Kidney (tissue), 14 donors: ENCODE data around the gene EVX2. TPM values are rescaled to one million over a fixed set of nuclear protein-coding genes. Genes with fewer than 3 reads are reported as not detected.

ENCODE experiments used
- DNase-seq, 5 donors: peaks; one replicate each; pipeline ENCODE4 v3.0.0-alpha.2; 2013 to 2020
- FAIRE-seq: peaks from 2 replicates; lab custom pipeline; 2012; peaks lifted over from hg19 to GRCh38; lab: Jason Lieb, UNC
- H3K27ac ChIP-seq, 2 donors: one replicate each; pipeline ENCODE4 v1.7.0; 2013; ENCODE audit warnings: low read depth in 2 of 2, low read length in 2 of 2, inconsistent platforms in 1 of 2
- H3K27me3 ChIP-seq: one replicate; pipeline ENCODE4 v1.7.1; 2013; ENCODE audit warnings: low read length, inconsistent platforms; ENCODE audit not compliant: control insufficient read depth, insufficient read depth
- H3K36me3 ChIP-seq, 3 donors: one replicate each; pipeline versions ENCODE4 v1.7.0 to v1.7.1; 2013; ENCODE audit warnings: low read length in 3 of 3, control low read depth in 1 of 3, inconsistent platforms in 1 of 3; ENCODE audit not compliant: insufficient read depth in 3 of 3, control insufficient read depth in 2 of 3
- H3K4me1 ChIP-seq, 3 donors: one replicate each; pipeline versions ENCODE4 v1.7.0 to v1.7.1; 2013; ENCODE audit warnings: low read length in 3 of 3, inconsistent platforms in 1 of 3, low read depth in 1 of 3; ENCODE audit not compliant: control insufficient read depth in 2 of 3, insufficient read depth in 2 of 3
- H3K4me3 ChIP-seq, 3 donors: one replicate each; pipeline versions ENCODE4 v1.7.0 to v1.8.1; 2013; ENCODE audit warnings: low read length in 3 of 3, control low read depth in 1 of 3, inconsistent platforms in 1 of 3
- H3K9ac ChIP-seq, 3 donors: one replicate each; pipeline versions ENCODE4 v1.7.0 to v1.7.1; 2013; ENCODE audit warnings: low read length in 3 of 3, control low read depth in 1 of 3, inconsistent platforms in 1 of 3
- H3K9me3 ChIP-seq, 3 donors: one replicate each; pipeline versions ENCODE4 v1.7.0 to v1.7.1; 2013; ENCODE audit warnings: low read length in 3 of 3, control low read depth in 1 of 3, inconsistent platforms in 1 of 3; ENCODE audit not compliant: control insufficient read depth in 2 of 3, insufficient read depth in 1 of 3
- CTCF ChIP-seq: IDR thresholded peaks from 3 replicates; pipeline ENCODE4 v1.5.1; 2012; ENCODE audit warnings: mild to moderate bottlenecking, moderate library complexity, borderline replicate concordance; ENCODE audit not compliant: insufficient read depth; ENCODE audit errors: extremely low read depth
- intact Hi-C: fragments of 100-400 bp; cut with DNase I; formaldehyde crosslinking; loops from one replicate; pipeline ENCODE4 v1.11.1; 2022
- polyA plus RNA-seq: library from polyadenylated mRNA; stranded (reverse); fragments of 350-450 nt; fragmentation: Illumina TruSeq; extraction: RNeasy Lipid Tissue Mini Kit (QIAGEN cat#74804); gene quantifications from one replicate; pipeline ENCODE4 v1.2.3, GENCODE V29; 2014; ENCODE audit warnings: low read depth, low replicate concordance; ENCODE audit not compliant: insufficient read depth
- total RNA-seq: library from RNA; stranded (reverse); fragmentation: NEBNext Ultra II Directional; extraction: Animal tissue kit (Norgen Biotek cat#: 25700); gene quantifications from one replicate; pipeline ENCODE4 v1.2.1, GENCODE V29; 2021
- donor health status: control.
- donor health status: control.
- donor health status: control.
- donor health status: control.
- donor health status: control.
- donor health status: DM: yes; HTN: yes; CAD: no.
- donor health status: Normal renal cell carcinoma (clear cell type).

Gene EVX2
- total and polyA plus RNA-seq, 2 donors from 2014 or later = not detected

GRCh38 chr2:176131848-176132158 lies 48.0 kb upstream of the EVX2 start:
- H3K27ac ChIP-seq = peak overlapping the region; percentile 94 to 97
- H3K9ac ChIP-seq = peak overlapping the region; percentile 90 to 96 (median 95)
- no peak for DNase-seq
- peak overlapping the region; percentile 67 to 85 (median 81) for H3K4me3 ChIP-seq
- intact Hi-C loops = no loop called here
- peaks cover 5 to 12% (median 8%) of the 10 kb centered on the region in 3 donors for H3K4me1 ChIP-seq
- TF ChIP-seq CTCF = no peak
- H3K27me3 ChIP-seq = no peaks in the 10 kb centered on the region
- H3K9me3 ChIP-seq = no peaks in the 10 kb centered on the region
- no peaks in the 10 kb centered on the region for H3K36me3 ChIP-seq
- FAIRE-seq = no peak

GRCh38 chr2:176130957-176131847 lies 47.4 kb upstream of the EVX2 start:
- DNase-seq (peak in 1 of 5 donors; percentile 39), FAIRE-seq (no peak)
- Histone ChIP-seq H3K9ac (peak overlapping the region; percentile 81 to 96 (median 90)), H3K9me3 (no peaks in the 10 kb centered on the region), H3K27me3 (no peaks in the 10 kb centered on the region), H3K4me1 (peaks cover 5 to 12% (median 9%) of the 10 kb centered on the region in 3 donors), H3K4me3 (peak overlapping the region; percentile 67 to 85 (median 81)), H3K27ac (peak overlapping the region; percentile 89 to 94), H3K36me3 (no peaks in the 10 kb centered on the region)
- intact Hi-C loops = no loop called here
- TF ChIP-seq CTCF = no peak

GRCh38 chr2:176130147-176130956 lies 46.6 kb upstream of the EVX2 start:
- Histone ChIP-seq H3K36me3 (no peaks in the 10 kb centered on the region), H3K4me1 (peaks cover 5 to 15% (median 13%) of the 10 kb centered on the region in 3 donors), H3K4me3 (peak overlapping the region; percentile 67 to 85 (median 81)), H3K9ac (peak overlapping the region; percentile 81 to 96 (median 90)), H3K9me3 (no peaks in the 10 kb centered on the region), H3K27ac (peak overlapping the region; percentile 89 to 94), H3K27me3 (no peaks in the 10 kb centered on the region)
- DNase-seq = peak; percentile 91 to 97 (median 96)
- no peak for TF ChIP-seq CTCF
- intact Hi-C loops = no loop called here
- FAIRE-seq = no peak
